WTC11 (cell line): Measurements from ENCODE around the gene SBF2. TPM values are rescaled to one million over a fixed set of nuclear protein-coding genes. Genes with fewer than 3 reads are reported as not detected.

Experiments
- ATAC-seq: fragments of 200-7000 bp; cut with Tn5 transposase; 2 replicates; pipeline ENCODE4 v1.10.0; 2021; ENCODE audit warnings: mild to moderate bottlenecking, moderate library complexity
- CTCF ChIA-PET: fragments of 300-600 bp; sonication (Branson Sonifier 250); formaldehyde crosslinking; loops from one replicate; lab custom pipeline; 2021; ENCODE audit warnings: antibody characterized with exemption; lab: Charles Lee
- POLR2A ChIA-PET: fragments of 350-600 bp; sonication (Branson Sonifier 250); formaldehyde crosslinking; loops from one replicate; lab custom pipeline; 2021; ENCODE audit warnings: antibody characterized with exemption; lab: Charles Lee
- DNase-seq: peaks from one replicate; pipeline ENCODE4 v3.0.0; 2021; ENCODE audit warnings: low spot score
- H3K27ac Mint-ChIP-seq: 2 replicates; pipeline ENCODE4 v1.8.0; 2021; ENCODE audit warnings: mixed read lengths
- H3K27me3 Mint-ChIP-seq: 2 replicates; pipeline ENCODE4 v1.8.0; 2021; ENCODE audit warnings: low read depth, mild to moderate bottlenecking, moderate library complexity, mixed read lengths
- H3K36me3 Mint-ChIP-seq: 2 replicates; pipeline ENCODE4 v1.8.0; 2021; ENCODE audit warnings: mixed read lengths
- H3K4me1 Mint-ChIP-seq: 2 replicates; pipeline ENCODE4 v1.8.0; 2022; ENCODE audit warnings: mixed read lengths
- H3K4me3 Mint-ChIP-seq: 2 replicates; pipeline ENCODE4 v1.8.0; 2021; ENCODE audit warnings: mild to moderate bottlenecking, moderate library complexity, mixed read lengths
- H3K9me3 Mint-ChIP-seq: 2 replicates; pipeline ENCODE4 v1.8.0; 2021; ENCODE audit warnings: mixed read lengths
- ELF4 ChIP-seq: sonication (generic); formaldehyde crosslinking; IDR thresholded peaks from 2 replicates; pipeline ENCODE4 v1.8.1; 2022; ENCODE audit warnings: low read depth, mild to moderate bottlenecking, moderate library complexity, missing genetic modification reagents
- HMGA2 ChIP-seq: fragments of 250-450 bp; sonication (Bioruptor Pico); IDR thresholded peaks from 2 replicates; pipeline ENCODE4 v1.4.0; 2021; ENCODE audit warnings: mild to moderate bottlenecking, moderate library complexity
- NFATC4 ChIP-seq: fragments of 250-450 bp; sonication (Bioruptor Pico); IDR thresholded peaks from 2 replicates; pipeline ENCODE4 v1.9.0; 2021; ENCODE audit warnings: mild to moderate bottlenecking
- NFYB ChIP-seq: sonication (generic); formaldehyde crosslinking; conservative IDR thresholded peaks from 2 replicates; pipeline ENCODE4 v1.8.0; 2022; ENCODE audit warnings: low read depth, missing genetic modification reagents
- RELA ChIP-seq: sonication (generic); formaldehyde crosslinking; IDR thresholded peaks from 2 replicates; pipeline ENCODE4 v1.8.1; 2022; ENCODE audit warnings: missing genetic modification reagents, mild to moderate bottlenecking, borderline replicate concordance
- ZNF219 ChIP-seq: sonication (generic); formaldehyde crosslinking; IDR thresholded peaks from 2 replicates; pipeline ENCODE4 v1.8.0; 2023; ENCODE audit warnings: missing genetic modification reagents, mild to moderate bottlenecking, borderline replicate concordance
- ZNF416 ChIP-seq: fragments of 250-450 bp; sonication (Bioruptor Pico); IDR thresholded peaks from 2 replicates; pipeline ENCODE4 v1.9.0; 2021; ENCODE audit warnings: mild to moderate bottlenecking, inconsistent platforms
- ZNF423 ChIP-seq: fragments of 250-450 bp; sonication (Bioruptor Pico); IDR thresholded peaks from 2 replicates; pipeline ENCODE4 v2.1.2; 2022; ENCODE audit warnings: mild to moderate bottlenecking, moderate library complexity
- total RNA-seq: library from RNA; stranded (reverse); gene quantifications from 3 replicates; pipeline ENCODE4 v1.2.3, GENCODE V29; 2021
- TF ChIP-seq, protein P1 (sequence below): sonication (generic); formaldehyde crosslinking; IDR thresholded peaks from 2 replicates; pipeline ENCODE4 v1.8.1; 2022; ENCODE audit warnings: low read depth, missing genetic modification reagents, borderline replicate concordance
- TF ChIP-seq, protein P2 (sequence below): sonication (generic); formaldehyde crosslinking; IDR thresholded peaks from 2 replicates; pipeline ENCODE4 v1.8.0; 2022; ENCODE audit warnings: missing genetic modification reagents
- TF ChIP-seq, protein P3 (sequence below): sonication (generic); formaldehyde crosslinking; IDR thresholded peaks from 2 replicates; pipeline ENCODE4 v1.8.1; 2022; ENCODE audit warnings: missing genetic modification reagents, borderline replicate concordance
- TF ChIP-seq, protein P4 (sequence below): sonication (generic); formaldehyde crosslinking; IDR thresholded peaks from 2 replicates; pipeline ENCODE4 v1.8.1; 2023; ENCODE audit warnings: mild to moderate bottlenecking, missing genetic modification reagents, moderate library complexity

The SBF2 gene
- total RNA-seq, 1 experiment from 2014 or later: 47.6 TPM

DNA sequence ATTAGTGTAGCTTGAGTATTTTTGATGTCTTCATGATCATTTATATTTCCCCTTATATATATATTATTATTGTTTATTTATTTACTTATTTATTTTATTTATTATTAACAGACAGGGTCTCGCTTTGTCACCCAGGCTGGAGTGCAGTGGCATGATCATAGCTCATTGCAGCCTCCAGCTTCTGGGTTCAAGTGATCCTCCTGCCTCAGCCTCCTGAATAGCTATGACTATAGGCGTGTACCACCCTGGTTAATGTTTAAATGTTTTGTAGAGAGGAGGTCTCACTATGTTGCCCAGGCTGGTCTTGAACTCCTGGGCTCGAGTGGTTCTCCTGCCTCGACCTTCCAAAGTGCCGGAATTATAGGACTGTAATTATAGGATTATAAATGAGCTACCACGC lies 21.1 kb upstream of the SBF2 start:
- TF ChIP-seq ELF4 (CRISPR knock-in tag) (no peak), ZNF219 (CRISPR knock-in tag) (no peak), NFATC4 (no peak), HMGA2 (CRISPR knock-in tag) (peak; percentile 46; the same call in 1 of the 2 replicates), RELA (CRISPR knock-in tag) (no peak)
- TF ChIP-seq, protein P1, sequence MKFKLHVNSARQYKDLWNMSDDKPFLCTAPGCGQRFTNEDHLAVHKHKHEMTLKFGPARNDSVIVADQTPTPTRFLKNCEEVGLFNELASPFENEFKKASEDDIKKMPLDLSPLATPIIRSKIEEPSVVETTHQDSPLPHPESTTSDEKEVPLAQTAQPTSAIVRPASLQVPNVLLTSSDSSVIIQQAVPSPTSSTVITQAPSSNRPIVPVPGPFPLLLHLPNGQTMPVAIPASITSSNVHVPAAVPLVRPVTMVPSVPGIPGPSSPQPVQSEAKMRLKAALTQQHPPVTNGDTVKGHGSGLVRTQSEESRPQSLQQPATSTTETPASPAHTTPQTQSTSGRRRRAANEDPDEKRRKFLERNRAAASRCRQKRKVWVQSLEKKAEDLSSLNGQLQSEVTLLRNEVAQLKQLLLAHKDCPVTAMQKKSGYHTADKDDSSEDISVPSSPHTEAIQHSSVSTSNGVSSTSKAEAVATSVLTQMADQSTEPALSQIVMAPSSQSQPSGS (CRISPR knock-in tag): no peak
- TF ChIP-seq, protein P2, sequence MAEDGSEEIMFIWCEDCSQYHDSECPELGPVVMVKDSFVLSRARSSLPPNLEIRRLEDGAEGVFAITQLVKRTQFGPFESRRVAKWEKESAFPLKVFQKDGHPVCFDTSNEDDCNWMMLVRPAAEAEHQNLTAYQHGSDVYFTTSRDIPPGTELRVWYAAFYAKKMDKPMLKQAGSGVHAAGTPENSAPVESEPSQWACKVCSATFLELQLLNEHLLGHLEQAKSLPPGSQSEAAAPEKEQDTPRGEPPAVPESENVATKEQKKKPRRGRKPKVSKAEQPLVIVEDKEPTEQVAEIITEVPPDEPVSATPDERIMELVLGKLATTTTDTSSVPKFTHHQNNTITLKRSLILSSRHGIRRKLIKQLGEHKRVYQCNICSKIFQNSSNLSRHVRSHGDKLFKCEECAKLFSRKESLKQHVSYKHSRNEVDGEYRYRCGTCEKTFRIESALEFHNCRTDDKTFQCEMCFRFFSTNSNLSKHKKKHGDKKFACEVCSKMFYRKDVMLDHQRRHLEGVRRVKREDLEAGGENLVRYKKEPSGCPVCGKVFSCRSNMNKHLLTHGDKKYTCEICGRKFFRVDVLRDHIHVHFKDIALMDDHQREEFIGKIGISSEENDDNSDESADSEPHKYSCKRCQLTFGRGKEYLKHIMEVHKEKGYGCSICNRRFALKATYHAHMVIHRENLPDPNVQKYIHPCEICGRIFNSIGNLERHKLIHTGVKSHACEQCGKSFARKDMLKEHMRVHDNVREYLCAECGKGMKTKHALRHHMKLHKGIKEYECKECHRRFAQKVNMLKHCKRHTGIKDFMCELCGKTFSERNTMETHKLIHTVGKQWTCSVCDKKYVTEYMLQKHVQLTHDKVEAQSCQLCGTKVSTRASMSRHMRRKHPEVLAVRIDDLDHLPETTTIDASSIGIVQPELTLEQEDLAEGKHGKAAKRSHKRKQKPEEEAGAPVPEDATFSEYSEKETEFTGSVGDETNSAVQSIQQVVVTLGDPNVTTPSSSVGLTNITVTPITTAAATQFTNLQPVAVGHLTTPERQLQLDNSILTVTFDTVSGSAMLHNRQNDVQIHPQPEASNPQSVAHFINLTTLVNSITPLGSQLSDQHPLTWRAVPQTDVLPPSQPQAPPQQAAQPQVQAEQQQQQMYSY (CRISPR knock-in tag): no peak
- TF ChIP-seq, protein P3, sequence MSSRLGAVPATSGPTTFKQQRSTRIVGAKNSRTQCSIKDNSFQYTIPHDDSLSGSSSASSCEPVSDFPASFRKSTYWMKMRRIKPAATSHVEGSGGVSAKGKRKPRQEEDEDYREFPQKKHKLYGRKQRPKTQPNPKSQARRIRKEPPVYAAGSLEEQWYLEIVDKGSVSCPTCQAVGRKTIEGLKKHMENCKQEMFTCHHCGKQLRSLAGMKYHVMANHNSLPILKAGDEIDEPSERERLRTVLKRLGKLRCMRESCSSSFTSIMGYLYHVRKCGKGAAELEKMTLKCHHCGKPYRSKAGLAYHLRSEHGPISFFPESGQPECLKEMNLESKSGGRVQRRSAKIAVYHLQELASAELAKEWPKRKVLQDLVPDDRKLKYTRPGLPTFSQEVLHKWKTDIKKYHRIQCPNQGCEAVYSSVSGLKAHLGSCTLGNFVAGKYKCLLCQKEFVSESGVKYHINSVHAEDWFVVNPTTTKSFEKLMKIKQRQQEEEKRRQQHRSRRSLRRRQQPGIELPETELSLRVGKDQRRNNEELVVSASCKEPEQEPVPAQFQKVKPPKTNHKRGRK (CRISPR knock-in tag): no peak
- Mint-ChIP-seq H3K4me1 (peaks cover 37% of the 10 kb centered on the region), H3K27me3 (no peaks in the 10 kb centered on the region; the same call in 1 of the 2 replicates), H3K9me3 (peaks cover 15% of the 10 kb centered on the region), H3K27ac (no peak overlapping the region), H3K4me3 (no peak overlapping the region), H3K36me3 (peaks cover 16% of the 10 kb centered on the region)
- ATAC-seq (no peak), DNase-seq (no peak)
- ChIA-PET POLR2A (interaction anchor here (0.6 kb wide), 1 partner anchor 12 kb away, joined by 3 read pairs; no protein-coding TSS in a partner anchor), CTCF (interaction anchor here (0.8 to 1.6 kb wide), 3 partner anchors 8 to 51 kb away, joined by 3 to 8 read pairs (median 5); partner anchors contain the start of gene ADM)

DNA sequence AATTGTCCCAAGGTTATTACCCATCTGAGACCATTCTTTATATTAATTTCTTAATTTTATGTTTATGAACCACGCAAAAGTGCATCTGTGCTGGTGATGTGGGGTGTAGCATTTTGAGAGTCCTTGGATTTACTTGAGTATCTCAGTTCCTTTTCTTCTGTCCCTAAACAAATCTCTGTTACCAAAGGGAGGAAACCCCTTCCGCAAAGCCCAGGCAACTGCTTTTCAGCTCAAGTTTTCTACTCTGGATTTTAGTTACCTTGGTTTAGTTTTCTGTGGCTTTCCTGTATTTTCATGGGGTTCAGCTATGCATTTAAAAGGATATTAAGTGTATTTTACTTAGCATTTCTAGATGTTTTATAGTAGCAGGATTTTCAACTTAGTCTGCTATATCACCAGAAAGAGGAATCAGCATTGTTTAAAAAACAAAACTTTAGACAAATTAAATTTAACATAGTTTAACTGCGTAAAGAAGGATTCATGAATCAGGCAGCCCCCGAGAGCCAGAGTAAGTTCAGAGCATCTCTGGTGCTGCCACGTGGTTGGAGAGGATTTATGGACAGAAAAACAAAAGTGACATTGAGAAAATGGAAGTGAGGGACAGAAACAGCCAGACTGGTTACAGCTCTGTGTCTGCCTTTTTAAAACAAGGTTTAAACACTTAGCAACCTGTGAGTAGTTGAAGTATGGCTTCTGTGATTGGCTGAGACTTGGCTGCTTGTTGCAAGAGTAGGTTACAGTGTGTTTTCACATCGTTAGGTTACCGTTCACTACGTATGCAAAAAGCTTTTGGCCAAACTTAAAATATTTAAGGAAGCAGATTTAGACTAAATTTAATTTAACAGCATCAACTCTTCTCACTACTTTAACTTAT lies 20.4 kb upstream of the SBF2 start:
- H3K27me3 Mint-ChIP-seq: no peaks in the 10 kb centered on the region; the same call in 1 of the 2 replicates
- ATAC-seq (peak; percentile 79), DNase-seq (no peak)
- TF ChIP-seq NFYB (peak; percentile 27; the same call in 1 of the 2 replicates), ZNF423 (CRISPR knock-in tag) (no peak)
- ChIA-PET POLR2A (interaction anchor here (0.6 kb wide), 2 partner anchors 10 to 11 kb away, joined by 3 read pairs; partner anchors contain the start of gene ADM), CTCF (interaction anchor here (0.8 to 1.6 kb wide), 3 partner anchors 9 to 52 kb away, joined by 3 to 8 read pairs (median 5); partner anchors contain the start of gene ADM)
- H3K4me3 Mint-ChIP-seq: no peak overlapping the region
- H3K27ac Mint-ChIP-seq: 0 out of 2 replicates have a peak overlapping the region, but pooled peaks have one; percentile 30
- H3K36me3 Mint-ChIP-seq: peaks cover 16% of the 10 kb centered on the region
- peaks cover 43% of the 10 kb centered on the region for H3K4me1 Mint-ChIP-seq
- peaks cover 15% of the 10 kb centered on the region for H3K9me3 Mint-ChIP-seq

DNA sequence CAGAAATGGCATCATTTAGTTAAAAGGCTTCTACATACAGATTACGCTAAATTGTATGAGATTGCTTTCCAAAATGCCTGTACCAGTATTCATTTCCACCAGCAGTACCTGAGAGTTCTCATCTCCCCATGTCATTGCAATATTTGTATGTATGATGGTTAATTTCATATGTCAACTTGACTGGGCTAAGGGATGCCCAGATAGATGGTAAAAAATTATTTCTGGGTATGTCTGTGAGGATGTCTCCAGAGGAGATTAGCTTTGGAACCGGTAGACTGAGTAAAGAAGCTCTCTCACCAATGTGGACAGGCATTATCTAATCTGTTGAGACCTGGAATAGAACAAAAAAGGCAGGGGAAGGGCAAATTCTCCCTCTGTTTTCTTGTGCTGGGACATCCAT lies 17.8 kb upstream of the SBF2 start:
- peak; percentile 71; the same call in 1 of the 2 replicates for TF ChIP-seq ZNF416
- TF ChIP-seq, protein P4, sequence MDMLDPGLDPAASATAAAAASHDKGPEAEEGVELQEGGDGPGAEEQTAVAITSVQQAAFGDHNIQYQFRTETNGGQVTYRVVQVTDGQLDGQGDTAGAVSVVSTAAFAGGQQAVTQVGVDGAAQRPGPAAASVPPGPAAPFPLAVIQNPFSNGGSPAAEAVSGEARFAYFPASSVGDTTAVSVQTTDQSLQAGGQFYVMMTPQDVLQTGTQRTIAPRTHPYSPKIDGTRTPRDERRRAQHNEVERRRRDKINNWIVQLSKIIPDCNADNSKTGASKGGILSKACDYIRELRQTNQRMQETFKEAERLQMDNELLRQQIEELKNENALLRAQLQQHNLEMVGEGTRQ (CRISPR knock-in tag): no peak
- POLR2A ChIA-PET: no interaction called here
- ATAC-seq: no peak
- no peak overlapping the region for H3K4me3 Mint-ChIP-seq
- H3K36me3 Mint-ChIP-seq: peaks cover 20% of the 10 kb centered on the region
- peaks cover 15% of the 10 kb centered on the region for H3K9me3 Mint-ChIP-seq
- DNase-seq: no peak
- no peak overlapping the region for H3K27ac Mint-ChIP-seq
- H3K4me1 Mint-ChIP-seq: peaks cover 39% of the 10 kb centered on the region
- peaks cover 11% of the 10 kb centered on the region for H3K27me3 Mint-ChIP-seq
- CTCF ChIA-PET: interaction anchor here (9.9 kb wide), 1 partner anchor 54 kb away, joined by 149 read pairs; no protein-coding TSS in a partner anchor
